Endometrial microvascular endothelial cells (primary cell): ENCODE data around the gene PLK5. TPM values are rescaled to one million over a fixed set of nuclear protein-coding genes. Genes with fewer than 3 reads are reported as not detected.
"Not testable (repeated sequence)": the region's sequence is repeated elsewhere in the genome, so short reads cannot be mapped to it uniquely, and the experiment has no call there.

Source experiments
- in situ Hi-C: cut with HindIII; loops from 2 replicates; pipeline ENCODE4 v1.10.0; 2017; ENCODE audit warnings: low sequenced_read_pairs, low pct_unique_long_range_greater_than_20kb; ENCODE audit errors: inconsistent ontology term
- total RNA-seq: library from RNA; depleted of rRNA; stranded (reverse); fragments of >200 nt; gene quantifications from one replicate; pipeline ENCODE4 v1.2.3, GENCODE V29; 2015; ENCODE audit errors: inconsistent ontology term

PLK5 gene
- total RNA-seq, 1 donor from 2014 or later: not detected

GRCh38 chr19:1538978-1539377 lies 15.1 kb downstream of the PLK5 start:
- in situ Hi-C loops: no loop called here

- in situ Hi-C loops: not testable (repeated sequence)
Observed at GRCh38 chr19:1539749-1540148, 15.9 kb downstream of the PLK5 start.

- in situ Hi-C loops: no loop called here
Observed at GRCh38 chr19:1540365-1540925, 16.6 kb downstream of the PLK5 start.

GRCh38 chr19:1549332-1549945 lies 25.6 kb downstream of the PLK5 start:
- in situ Hi-C loops: no loop called here

GRCh38 chr19:1551068-1552040 lies 27.5 kb downstream of the PLK5 start:
- in situ Hi-C loops: no loop called here

- in situ Hi-C loops: no loop called here
Observed at GRCh38 chr19:1553415-1553814, 29.5 kb downstream of the PLK5 start.

- in situ Hi-C loops: no loop called here
Observed at GRCh38 chr19:1554968-1555367, 31.1 kb downstream of the PLK5 start.

GRCh38 chr19:1555487-1556389 lies 31.9 kb downstream of the PLK5 start:
- in situ Hi-C loops: no loop called here

- in situ Hi-C loops: no loop called here
Observed at GRCh38 chr19:1556390-1557070, 32.7 kb downstream of the PLK5 start.

- in situ Hi-C loops: no loop called here
Observed at GRCh38 chr19:1558552-1558951, 34.7 kb downstream of the PLK5 start.

GRCh38 chr19:1560286-1560882 lies 36.5 kb downstream of the PLK5 start:
- in situ Hi-C loops: no loop called here

GRCh38 chr19:1561236-1561842 lies 37.5 kb downstream of the PLK5 start:
- in situ Hi-C loops: no loop called here

- in situ Hi-C loops: no loop called here
Observed at GRCh38 chr19:1563251-1563650, 39.4 kb downstream of the PLK5 start.

GRCh38 chr19:1566392-1567115 lies 42.7 kb downstream of the PLK5 start:
- in situ Hi-C loops: no loop called here

GRCh38 chr19:1567116-1567847 lies 43.4 kb downstream of the PLK5 start:
- in situ Hi-C loops: no loop called here

GRCh38 chr19:1567848-1568227 lies 44.0 kb downstream of the PLK5 start:
- in situ Hi-C loops: no loop called here
